GM12872 (cell line): ENCODE measurements around the gene CTDNEP1.

Experiments used
- CTCF ChIP-seq: IDR thresholded peaks from 3 replicates; pipeline ENCODE4 v1.5.1; 2011; ENCODE audit warnings: low read depth, mild to moderate bottlenecking, low read length, moderate library complexity; ENCODE audit not compliant: insufficient read depth

Gene CTDNEP1

GRCh38 chr17:7241783-7242716, 9.5 kb downstream of the CTDNEP1 start, which contains the start of gene GABARAP:
Gene GABARAP, minus strand, starts transcription at chr17:7242449. Its CDS starts 119 bp downstream, at chr17:7242330.
- TF ChIP-seq CTCF = no peak

GRCh38 chr17:7241090-7241733, 10.3 kb downstream of the CTDNEP1 start:
- no peak for TF ChIP-seq CTCF

GRCh38 chr17:7240375-7240774, 11.2 kb downstream of the CTDNEP1 start:
- no peak for TF ChIP-seq CTCF

GRCh38 chr17:7239091-7240027, 12.2 kb downstream of the CTDNEP1 start, which contains the start of gene PHF23:
Gene PHF23, minus strand, starts transcription at chr17:7239457. Its CDS starts 178 bp downstream, at chr17:7239279.
- no peak for TF ChIP-seq CTCF

- no peak for TF ChIP-seq CTCF
These were observed 13.0 kb downstream of the CTDNEP1 start for GRCh38 chr17:7238420-7239090.

GRCh38 chr17:7237761-7238419, 13.6 kb downstream of the CTDNEP1 start:
- TF ChIP-seq CTCF = no peak
